ENCODE results near the gene TRERF1.

Gene TRERF1

GRCh38 chr6:42257063-42257462 lies 194.7 kb downstream of the TRERF1 start:
- no peak overlapping the region for H3K4me2 ChIP-seq (ENCODE audit: low read depth, low read length, poor library complexity, severe bottlenecking)
- no peaks in the 10 kb centered on the region for H3K9me2 ChIP-seq (replicated peaks; ENCODE audit: insufficient read depth, low read length)
- H2AFZ ChIP-seq (ENCODE audit: low read depth, low read length, severe bottlenecking): no peak overlapping the region
- H3K9ac ChIP-seq (ENCODE audit: low read length): no peak overlapping the region
- TF ChIP-seq, protein P1, sequence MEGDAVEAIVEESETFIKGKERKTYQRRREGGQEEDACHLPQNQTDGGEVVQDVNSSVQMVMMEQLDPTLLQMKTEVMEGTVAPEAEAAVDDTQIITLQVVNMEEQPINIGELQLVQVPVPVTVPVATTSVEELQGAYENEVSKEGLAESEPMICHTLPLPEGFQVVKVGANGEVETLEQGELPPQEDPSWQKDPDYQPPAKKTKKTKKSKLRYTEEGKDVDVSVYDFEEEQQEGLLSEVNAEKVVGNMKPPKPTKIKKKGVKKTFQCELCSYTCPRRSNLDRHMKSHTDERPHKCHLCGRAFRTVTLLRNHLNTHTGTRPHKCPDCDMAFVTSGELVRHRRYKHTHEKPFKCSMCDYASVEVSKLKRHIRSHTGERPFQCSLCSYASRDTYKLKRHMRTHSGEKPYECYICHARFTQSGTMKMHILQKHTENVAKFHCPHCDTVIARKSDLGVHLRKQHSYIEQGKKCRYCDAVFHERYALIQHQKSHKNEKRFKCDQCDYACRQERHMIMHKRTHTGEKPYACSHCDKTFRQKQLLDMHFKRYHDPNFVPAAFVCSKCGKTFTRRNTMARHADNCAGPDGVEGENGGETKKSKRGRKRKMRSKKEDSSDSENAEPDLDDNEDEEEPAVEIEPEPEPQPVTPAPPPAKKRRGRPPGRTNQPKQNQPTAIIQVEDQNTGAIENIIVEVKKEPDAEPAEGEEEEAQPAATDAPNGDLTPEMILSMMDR (IDR thresholded peaks at IDR 0.05; ENCODE audit: insufficient read depth, low read length, poor library complexity, severe bottlenecking): no peak
- no peak for TF ChIP-seq EZH2phosphoT487 (conservative IDR thresholded peaks at IDR 0.05; ENCODE audit: low read length)
- no peak overlapping the region for H3K4me3 ChIP-seq (ENCODE audit: insufficient read depth, low read length, poor library complexity, severe bottlenecking)
- H3K79me2 ChIP-seq (ENCODE audit: insufficient read depth, low read length): no peaks in the 10 kb centered on the region
- H3K36me3 ChIP-seq (ENCODE audit: low read length): no peaks in the 10 kb centered on the region
- no peaks in the 10 kb centered on the region for H3K9me3 ChIP-seq (ENCODE audit: insufficient read depth, low read length)
- no peak overlapping the region for H3K27ac ChIP-seq (ENCODE audit: low read depth, low read length)
- no peaks in the 10 kb centered on the region for H3K27me3 ChIP-seq (ENCODE audit: low read length)
- H4K20me1 ChIP-seq (ENCODE audit: low read depth, low read length): no peaks in the 10 kb centered on the region
- no peaks in the 10 kb centered on the region for H3F3A ChIP-seq (ENCODE audit: insufficient read depth)

GRCh38 chr6:42255050-42255449 lies 196.7 kb downstream of the TRERF1 start:
- H2AFZ ChIP-seq (ENCODE audit: low read depth, low read length, severe bottlenecking): no peak overlapping the region
- H3K9me2 ChIP-seq (replicated peaks; ENCODE audit: insufficient read depth, low read length): no peaks in the 10 kb centered on the region
- H3K9me3 ChIP-seq (ENCODE audit: insufficient read depth, low read length): no peaks in the 10 kb centered on the region
- no peak overlapping the region for H3K4me2 ChIP-seq (ENCODE audit: low read depth, low read length, poor library complexity, severe bottlenecking)
- TF ChIP-seq EZH2phosphoT487 (conservative IDR thresholded peaks at IDR 0.05; ENCODE audit: low read length): no peak
- TF ChIP-seq, protein P1 (IDR thresholded peaks at IDR 0.05; ENCODE audit: insufficient read depth, low read length, poor library complexity, severe bottlenecking): no peak
- no peaks in the 10 kb centered on the region for H3K27me3 ChIP-seq (ENCODE audit: low read length)
- H3K79me2 ChIP-seq (ENCODE audit: insufficient read depth, low read length): no peaks in the 10 kb centered on the region
- H3K36me3 ChIP-seq (ENCODE audit: low read length): no peaks in the 10 kb centered on the region
- no peak overlapping the region for H3K27ac ChIP-seq (ENCODE audit: low read depth, low read length)
- H3F3A ChIP-seq (ENCODE audit: insufficient read depth): no peaks in the 10 kb centered on the region
- H3K9ac ChIP-seq (ENCODE audit: low read length): no peak overlapping the region
- H3K4me3 ChIP-seq (ENCODE audit: insufficient read depth, low read length, poor library complexity, severe bottlenecking): no peak overlapping the region
- no peaks in the 10 kb centered on the region for H4K20me1 ChIP-seq (ENCODE audit: low read depth, low read length)

DNA sequence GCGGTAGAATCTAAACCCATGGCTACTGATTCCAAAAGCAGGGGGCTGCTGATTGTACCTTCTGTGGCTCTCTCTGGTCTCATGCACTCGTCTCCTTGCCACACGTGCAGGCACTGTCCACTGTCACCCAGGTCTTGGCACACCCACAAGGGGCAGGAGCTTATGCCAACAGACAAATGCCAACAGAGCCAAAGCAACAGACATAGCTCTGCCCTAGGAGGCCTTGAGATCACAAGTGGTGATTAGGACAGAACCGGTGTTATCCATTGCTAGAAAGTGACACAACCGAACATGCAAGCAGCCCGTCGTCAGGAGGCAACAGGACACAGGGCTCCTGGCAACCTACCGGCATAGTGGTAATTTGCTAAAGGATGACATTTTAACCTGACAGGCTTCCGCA lies 197.2 kb downstream of the TRERF1 start:
- H3K9ac ChIP-seq (ENCODE audit: low read length): no peak overlapping the region
- no peaks in the 10 kb centered on the region for H3K9me3 ChIP-seq (ENCODE audit: insufficient read depth, low read length)
- no peaks in the 10 kb centered on the region for H3K36me3 ChIP-seq (ENCODE audit: low read length)
- H3K27ac ChIP-seq (ENCODE audit: low read depth, low read length): no peak overlapping the region
- TF ChIP-seq EZH2phosphoT487 (conservative IDR thresholded peaks at IDR 0.05; ENCODE audit: low read length): no peak
- TF ChIP-seq, protein P1 (IDR thresholded peaks at IDR 0.05; ENCODE audit: insufficient read depth, low read length, poor library complexity, severe bottlenecking): no peak
- H3K27me3 ChIP-seq (ENCODE audit: low read length): no peaks in the 10 kb centered on the region
- no peaks in the 10 kb centered on the region for H3K9me2 ChIP-seq (replicated peaks; ENCODE audit: insufficient read depth, low read length)
- H3K4me3 ChIP-seq (ENCODE audit: insufficient read depth, low read length, poor library complexity, severe bottlenecking): no peak overlapping the region
- H4K20me1 ChIP-seq (ENCODE audit: low read depth, low read length): no peaks in the 10 kb centered on the region
- H2AFZ ChIP-seq (ENCODE audit: low read depth, low read length, severe bottlenecking): no peak overlapping the region
- no peak overlapping the region for H3K4me2 ChIP-seq (ENCODE audit: low read depth, low read length, poor library complexity, severe bottlenecking)
- no peaks in the 10 kb centered on the region for H3K79me2 ChIP-seq (ENCODE audit: insufficient read depth, low read length)
- H3F3A ChIP-seq (ENCODE audit: insufficient read depth): no peaks in the 10 kb centered on the region
